CD4-positive, alpha-beta memory T cell (primary cell): ENCODE data around the gene FLT1. TPM values are rescaled to one million over a fixed set of nuclear protein-coding genes. Genes with fewer than 3 reads are reported as not detected.

ENCODE experiments used
- CTCF ChIA-PET: fragments of 350-600 bp; sonication (Branson Sonifier 250); formaldehyde crosslinking; loops from one replicate; lab custom pipeline; 2021; ENCODE audit warnings: inconsistent platforms; ENCODE audit not compliant: partially characterized antibody; lab: Charles Lee
- POLR2A ChIA-PET: fragments of 350-600 bp; sonication (Branson Sonifier 250); formaldehyde crosslinking; loops from one replicate; lab custom pipeline; 2021; ENCODE audit not compliant: partially characterized antibody; lab: Charles Lee
- DNase-seq, 5 donors: peaks; one replicate each; pipeline versions ENCODE4 v3.0.0 to v3.0.0-alpha.2; 2020 to 2022; ENCODE audit warnings: mixed read lengths in 1 of 5
- H3K27ac ChIP-seq: one replicate; pipeline ENCODE4 v1.7.0; 2013; ENCODE audit warnings: low read depth, low read length
- H3K27me3 ChIP-seq: 2 replicates; pipeline ENCODE4 v1.7.0; 2013; ENCODE audit warnings: mild to moderate bottlenecking, low read length, moderate library complexity; ENCODE audit not compliant: insufficient read depth
- H3K36me3 ChIP-seq: 2 replicates; pipeline ENCODE4 v1.7.0; 2013; ENCODE audit warnings: mild to moderate bottlenecking, low read length, moderate library complexity; ENCODE audit not compliant: insufficient read depth
- H3K4me1 ChIP-seq: 2 replicates; pipeline ENCODE4 v1.7.0; 2013; ENCODE audit warnings: mild to moderate bottlenecking, low read length, moderate library complexity; ENCODE audit not compliant: insufficient read depth
- H3K4me3 ChIP-seq, 2 donors: one replicate each; pipeline ENCODE4 v1.7.0; 2013; ENCODE audit warnings: low read length in 2 of 2, mild to moderate bottlenecking in 1 of 2
- H3K9me3 ChIP-seq, 2 donors: one replicate each; pipeline ENCODE4 v1.7.0; 2013; ENCODE audit warnings: low read length in 2 of 2, control low read depth in 1 of 2; ENCODE audit not compliant: control insufficient read depth in 1 of 2
- H3K27ac Mint-ChIP-seq, 7 donors: one replicate each; pipeline ENCODE4 v1.8.0; 2020 to 2021; ENCODE audit warnings: mixed read lengths in 7 of 7, mild to moderate bottlenecking in 6 of 7, inconsistent platforms in 3 of 7, moderate library complexity in 3 of 7
- H3K27me3 Mint-ChIP-seq, 2 donors: one replicate each; pipeline ENCODE4 v1.8.0; 2020 to 2021; ENCODE audit warnings: mixed read lengths in 2 of 2
- H3K36me3 Mint-ChIP-seq, 2 donors: one replicate each; pipeline ENCODE4 v1.8.0; 2020 to 2021; ENCODE audit warnings: mixed read lengths in 2 of 2, inconsistent platforms in 1 of 2, mild to moderate bottlenecking in 1 of 2
- H3K4me1 Mint-ChIP-seq, 4 donors: one replicate each; pipeline ENCODE4 v1.8.0; 2020 to 2021; ENCODE audit warnings: mixed read lengths in 4 of 4, mild to moderate bottlenecking in 1 of 4
- H3K4me3 Mint-ChIP-seq, 8 donors: one replicate each; pipeline ENCODE4 v1.8.0; 2020 to 2021; ENCODE audit warnings: mixed read lengths in 8 of 8, mild to moderate bottlenecking in 7 of 8, moderate library complexity in 6 of 8, inconsistent platforms in 3 of 8
- H3K9me3 Mint-ChIP-seq, 8 donors: one replicate each; pipeline ENCODE4 v1.8.0; 2020 to 2021; ENCODE audit warnings: mixed read lengths in 8 of 8, mild to moderate bottlenecking in 5 of 8, inconsistent platforms in 3 of 8, moderate library complexity in 1 of 8
- intact Hi-C: fragments of 100-400 bp; cut with micrococcal nuclease; formaldehyde crosslinking; loops from one replicate; pipeline ENCODE4 v1.15.1; 2023
- polyA plus RNA-seq, 2 donors: library from polyadenylated mRNA; unstranded; fragments of 300-500 nt; fragmentation: Illumina TruSeq; gene quantifications; one replicate each; pipeline ENCODE4 v1.2.3, GENCODE V29; 2021
- total RNA-seq, 2 experiments: library from RNA; stranded (reverse); gene quantifications; one replicate each; pipeline ENCODE4 v1.2.3, GENCODE V29; 2021

FLT1 gene
- total and polyA plus RNA-seq, 4 experiments from 2014 or later, result 0.15 to 0.26 (median 0.25) TPM; not detected in 1

DNA sequence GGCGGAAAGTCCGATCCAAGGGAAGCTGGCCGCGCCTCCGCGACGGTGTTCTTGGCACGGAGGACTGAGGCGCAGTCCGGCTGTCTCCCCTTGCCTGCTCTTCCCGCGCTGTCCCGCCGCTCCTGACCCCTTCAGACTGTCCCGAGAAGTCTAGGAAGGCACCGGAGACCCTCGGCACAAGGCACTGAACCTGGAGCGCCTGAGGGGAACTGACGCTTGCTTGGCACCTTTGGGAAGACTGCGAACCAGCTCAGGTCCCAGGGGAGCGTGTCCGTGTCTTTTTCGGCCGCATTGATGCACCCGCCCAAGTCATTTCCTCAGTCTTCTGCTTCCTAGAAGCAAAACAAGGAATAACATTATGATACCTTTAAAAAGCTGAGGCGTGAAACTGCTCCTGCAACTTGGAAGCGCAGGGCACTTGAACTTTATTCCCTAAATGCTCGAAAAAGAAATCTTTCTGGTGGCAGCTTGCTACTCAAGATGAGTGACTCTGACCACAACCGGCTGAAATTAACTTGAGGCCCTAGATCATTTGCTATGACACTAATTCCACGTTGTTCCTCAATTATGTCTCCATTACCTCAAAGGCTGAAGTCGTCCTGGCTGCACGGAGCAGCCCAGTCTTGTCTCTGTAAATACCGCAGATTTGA is 735 bp upstream of the FLT1 start:
- intact Hi-C loops, result no loop called here
- Mint-ChIP-seq H3K27me3 (peaks cover 35 to 42% of the 10 kb centered on the region in 2 donors), H3K36me3 (no peaks in the 10 kb centered on the region)

DNA sequence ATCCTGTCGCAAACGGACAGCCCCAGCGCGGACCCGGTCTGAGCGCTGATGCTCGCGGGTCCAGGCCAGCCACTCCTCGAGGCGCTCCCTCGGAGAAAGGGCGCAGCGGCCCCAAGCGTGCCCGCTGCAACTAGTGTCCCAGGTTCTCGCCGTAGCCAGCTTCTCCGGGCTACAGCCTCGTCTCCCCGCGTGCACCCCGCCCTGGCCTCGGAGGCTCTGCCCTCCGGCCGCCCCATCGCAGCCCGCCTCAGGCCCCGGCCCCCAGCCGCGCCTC is 487 bp downstream of the FLT1 start:
- peak in 1 of 5 donors; percentile 2 for DNase-seq
- H3K27me3 ChIP-seq, result peaks cover 6% of the 10 kb centered on the region
- no peaks in the 10 kb centered on the region for H3K36me3 ChIP-seq
- Mint-ChIP-seq H3K4me1 (peaks cover 1 to 18% (median 10%) of the 10 kb centered on the region in 4 donors), H3K36me3 (no peaks in the 10 kb centered on the region), H3K27me3 (peaks cover 42 to 44% of the 10 kb centered on the region in 2 donors), H3K9me3 (peaks cover 0 to 3% (median 0%) of the 10 kb centered on the region in 8 donors), H3K4me3 (peak overlapping the region in 2 of 8 donors; percentile 8 to 22), H3K27ac (no peak overlapping the region)
- H3K9me3 ChIP-seq, result no peaks in the 10 kb centered on the region
- no peak overlapping the region for H3K27ac ChIP-seq
- ChIA-PET POLR2A (no interaction called here), CTCF (no interaction called here)
- no peak overlapping the region for H3K4me3 ChIP-seq
- peaks cover 3% of the 10 kb centered on the region for H3K4me1 ChIP-seq
- intact Hi-C loops, result no loop called here

More for the DNA sequence above, 735 bp upstream of the FLT1 start:
- Histone ChIP-seq H3K9me3 (no peaks in the 10 kb centered on the region), H3K27me3 (peaks cover 6% of the 10 kb centered on the region), H3K4me1 (peaks cover 3% of the 10 kb centered on the region), H3K36me3 (no peaks in the 10 kb centered on the region), H3K4me3 (no peak overlapping the region), H3K27ac (no peak overlapping the region)
- Mint-ChIP-seq H3K4me3 (peak overlapping the region in 6 of 8 donors; percentile 5 to 66 (median 20)), H3K27ac (no peak overlapping the region), H3K9me3 (peaks cover 0 to 3% (median 0%) of the 10 kb centered on the region in 8 donors), H3K4me1 (peaks cover 1 to 18% (median 10%) of the 10 kb centered on the region in 4 donors)
- DNase-seq, result no peak
- ChIA-PET POLR2A (no interaction called here), CTCF (no interaction called here)

DNA sequence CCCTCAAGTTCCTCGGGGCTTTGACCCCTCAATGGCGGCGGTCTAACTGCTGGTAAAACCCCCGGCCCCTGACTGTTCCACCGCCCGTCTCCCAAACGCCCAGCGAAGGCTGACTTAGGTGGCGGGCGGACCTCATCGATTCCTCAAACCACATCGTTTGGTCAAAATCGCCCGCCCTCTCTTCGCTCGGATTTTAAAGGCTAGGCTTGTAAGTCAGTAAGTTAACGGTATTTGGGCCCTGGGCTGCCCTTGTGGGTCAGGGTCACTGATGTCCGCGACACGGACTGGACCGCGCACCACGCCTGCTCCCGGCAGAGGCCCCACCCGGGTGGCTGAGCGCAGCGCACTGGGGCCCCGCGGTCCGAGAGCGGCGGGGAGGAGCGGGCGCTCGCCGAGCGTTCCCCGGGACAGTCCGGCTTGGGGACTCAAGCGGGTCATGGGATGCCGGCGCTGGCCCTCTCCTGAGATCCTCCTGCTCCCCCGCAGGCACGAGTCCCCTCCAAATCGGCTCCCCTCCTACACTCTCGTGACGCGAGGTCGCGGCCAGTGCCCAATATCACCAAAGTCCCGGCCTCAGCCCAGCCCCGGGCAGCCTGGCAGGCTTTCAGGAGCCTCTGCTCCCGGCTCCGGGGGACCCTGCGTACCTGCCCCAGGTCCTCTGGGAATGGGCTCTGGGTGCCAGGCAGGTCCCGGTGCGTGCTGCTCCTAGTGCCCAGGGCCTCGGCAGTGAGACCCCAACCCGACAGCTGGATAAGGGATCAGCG is 1.0 kb downstream of the FLT1 start:
- Mint-ChIP-seq H3K27me3 (peaks cover 44% of the 10 kb centered on the region in 2 donors), H3K9me3 (peaks cover 0 to 3% (median 0%) of the 10 kb centered on the region in 8 donors), H3K27ac (no peak overlapping the region), H3K4me3 (peak overlapping the region in 4 of 8 donors; percentile 4 to 52 (median 15)), H3K36me3 (no peaks in the 10 kb centered on the region), H3K4me1 (peaks cover 1 to 18% (median 10%) of the 10 kb centered on the region in 4 donors)
- peaks cover 3% of the 10 kb centered on the region for H3K4me1 ChIP-seq
- ChIA-PET POLR2A (no interaction called here), CTCF (no interaction called here)
- peaks cover 6% of the 10 kb centered on the region for H3K27me3 ChIP-seq
- intact Hi-C loops, result no loop called here
- no peak overlapping the region for H3K4me3 ChIP-seq
- no peak for DNase-seq
- H3K36me3 ChIP-seq, result no peaks in the 10 kb centered on the region
- H3K9me3 ChIP-seq, result no peaks in the 10 kb centered on the region
- H3K27ac ChIP-seq, result no peak overlapping the region

DNA sequence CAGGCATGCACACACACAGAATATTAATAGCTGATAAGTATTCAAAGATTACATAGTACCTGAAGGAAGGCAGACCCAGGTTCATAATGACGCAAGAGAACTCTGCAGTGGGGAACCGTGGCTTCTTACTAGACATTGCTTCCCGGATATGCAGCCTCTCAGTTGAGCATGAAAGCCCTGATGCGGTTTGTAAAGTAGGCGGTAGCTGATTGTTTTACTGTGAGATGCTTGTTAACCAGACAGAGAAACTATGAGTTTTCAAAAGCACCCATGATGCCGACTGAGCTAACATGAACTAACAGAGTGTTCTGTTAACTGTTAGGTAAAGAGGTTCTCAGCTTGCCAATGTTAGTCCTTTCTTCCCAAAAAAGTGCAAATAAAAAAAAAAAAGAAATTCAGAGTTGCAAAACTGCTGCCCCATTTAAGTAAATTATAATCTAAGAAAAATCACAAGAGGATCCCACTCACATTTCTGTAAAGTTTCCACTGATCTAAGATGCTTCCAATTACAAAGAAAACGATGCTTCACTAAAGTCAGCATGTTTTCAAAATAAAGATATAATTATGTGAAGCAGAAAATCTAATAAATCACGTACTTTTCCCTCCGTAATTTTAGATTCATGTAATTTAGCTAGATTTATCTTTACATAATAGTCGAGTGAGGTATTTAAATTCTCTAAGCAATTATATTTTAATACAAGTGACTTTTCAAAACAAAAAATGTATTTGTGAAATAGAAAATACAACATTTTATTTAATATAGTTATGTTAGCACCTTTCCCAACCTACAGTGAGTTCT is 2.2 kb downstream of the FLT1 start:
- peaks cover 6% of the 10 kb centered on the region for H3K27me3 ChIP-seq
- no peak overlapping the region for H3K4me3 ChIP-seq
- ChIA-PET POLR2A (no interaction called here), CTCF (no interaction called here)
- peaks cover 1 to 18% (median 10%) of the 10 kb centered on the region in 4 donors for H3K4me1 Mint-ChIP-seq
- no peak overlapping the region for H3K27ac ChIP-seq
- no peaks in the 10 kb centered on the region for H3K9me3 ChIP-seq
- H3K27ac Mint-ChIP-seq, result peak overlapping the region in 1 of 7 donors; percentile 33
- peaks cover 3% of the 10 kb centered on the region for H3K4me1 ChIP-seq
- DNase-seq, result peak; percentile 29 to 67 (median 51)
- H3K36me3 ChIP-seq, result no peaks in the 10 kb centered on the region
- peaks cover 0 to 3% (median 0%) of the 10 kb centered on the region in 8 donors for H3K9me3 Mint-ChIP-seq
- peaks cover 41% of the 10 kb centered on the region in 2 donors for H3K27me3 Mint-ChIP-seq
- no peaks in the 10 kb centered on the region for H3K36me3 Mint-ChIP-seq
- peak overlapping the region in 4 of 8 donors; percentile 31 to 65 (median 50) for H3K4me3 Mint-ChIP-seq
- intact Hi-C loops, result no loop called here

DNA sequence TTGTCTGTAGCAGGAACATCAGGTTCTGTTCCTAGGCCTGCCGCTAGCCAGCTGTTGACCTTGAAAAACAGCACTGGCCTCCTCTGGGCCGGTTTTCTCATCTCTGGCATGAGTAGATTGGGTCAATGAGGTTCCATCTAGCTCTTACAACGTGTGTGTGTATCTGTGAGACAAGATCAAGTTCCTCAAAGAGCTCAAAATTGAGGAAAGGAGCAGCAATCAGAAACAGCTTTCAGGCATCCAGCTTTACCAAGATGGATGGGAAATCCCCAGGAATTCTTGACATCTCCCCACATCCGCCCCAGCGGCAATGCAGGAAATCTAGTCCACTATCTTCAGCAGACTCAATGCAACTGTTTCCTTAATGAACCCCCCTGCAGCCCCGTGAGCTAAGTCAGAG is 4.9 kb downstream of the FLT1 start:
- no peaks in the 10 kb centered on the region for H3K36me3 ChIP-seq
- intact Hi-C loops, result no loop called here
- Mint-ChIP-seq H3K4me1 (peaks cover 0 to 7% (median 4%) of the 10 kb centered on the region in 4 donors), H3K27ac (no peak overlapping the region), H3K9me3 (no peaks in the 10 kb centered on the region), H3K4me3 (no peak overlapping the region), H3K27me3 (peaks cover 26 to 33% of the 10 kb centered on the region in 2 donors), H3K36me3 (no peaks in the 10 kb centered on the region)
- POLR2A ChIA-PET, result no interaction called here
- H3K4me3 ChIP-seq, result no peak overlapping the region
- H3K9me3 ChIP-seq, result no peaks in the 10 kb centered on the region
- CTCF ChIA-PET, result interaction anchor here (1.4 kb wide), 1 partner anchor 10 kb away, joined by 5 read pairs; no protein-coding TSS in a partner anchor
- peaks cover 3% of the 10 kb centered on the region for H3K4me1 ChIP-seq
- H3K27me3 ChIP-seq, result peaks cover 6% of the 10 kb centered on the region
- H3K27ac ChIP-seq, result no peak overlapping the region
- DNase-seq, result no peak

DNA sequence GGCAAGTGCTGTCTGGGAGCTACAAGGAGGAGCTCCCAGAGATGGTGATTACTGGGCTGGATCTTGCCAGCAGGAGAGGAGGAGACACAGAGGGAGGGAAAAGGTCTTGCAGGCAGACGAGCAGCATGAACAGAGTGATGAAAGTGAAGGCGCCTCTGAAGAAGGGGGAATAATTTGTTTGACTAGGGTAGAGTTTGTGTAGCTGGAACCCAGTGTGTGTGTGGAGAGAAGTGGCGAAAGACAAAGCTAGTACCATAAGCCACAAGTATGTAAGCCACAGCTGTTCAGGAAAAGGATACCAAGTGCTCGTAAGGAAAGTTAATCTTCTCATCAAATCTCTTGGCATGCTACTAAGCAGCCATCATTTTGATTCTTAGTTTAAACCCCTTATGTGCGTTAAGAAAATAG is 5.4 kb downstream of the FLT1 start:
- H3K27ac Mint-ChIP-seq, result no peak overlapping the region
- Histone ChIP-seq H3K27me3 (peaks cover 6% of the 10 kb centered on the region), H3K27ac (no peak overlapping the region), H3K4me1 (peaks cover 3% of the 10 kb centered on the region), H3K4me3 (no peak overlapping the region), H3K36me3 (no peaks in the 10 kb centered on the region), H3K9me3 (no peaks in the 10 kb centered on the region)
- H3K9me3 Mint-ChIP-seq, result no peaks in the 10 kb centered on the region
- H3K4me3 Mint-ChIP-seq, result peak overlapping the region in 1 of 8 donors; percentile 4
- peaks cover 0 to 7% (median 4%) of the 10 kb centered on the region in 4 donors for H3K4me1 Mint-ChIP-seq
- ChIA-PET POLR2A (no interaction called here), CTCF (interaction anchor here (1.4 kb wide), 1 partner anchor 10 kb away, joined by 5 read pairs; no protein-coding TSS in a partner anchor)
- intact Hi-C loops, result no loop called here
- H3K36me3 Mint-ChIP-seq, result no peaks in the 10 kb centered on the region
- peaks cover 26 to 33% of the 10 kb centered on the region in 2 donors for H3K27me3 Mint-ChIP-seq
- DNase-seq, result no peak
